Astrocyte of the hippocampus (primary cell): Measurements from ENCODE around the gene GDF11.
A peak's percentile ranks its signal among the peaks of the same experiment; 100 is the strongest.

Experiments used
- DNase-seq: peaks from one replicate; pipeline ENCODE4 v3.0.0; 2011; ENCODE audit warnings: low read depth, low spot score

Gene GDF11

DNA sequence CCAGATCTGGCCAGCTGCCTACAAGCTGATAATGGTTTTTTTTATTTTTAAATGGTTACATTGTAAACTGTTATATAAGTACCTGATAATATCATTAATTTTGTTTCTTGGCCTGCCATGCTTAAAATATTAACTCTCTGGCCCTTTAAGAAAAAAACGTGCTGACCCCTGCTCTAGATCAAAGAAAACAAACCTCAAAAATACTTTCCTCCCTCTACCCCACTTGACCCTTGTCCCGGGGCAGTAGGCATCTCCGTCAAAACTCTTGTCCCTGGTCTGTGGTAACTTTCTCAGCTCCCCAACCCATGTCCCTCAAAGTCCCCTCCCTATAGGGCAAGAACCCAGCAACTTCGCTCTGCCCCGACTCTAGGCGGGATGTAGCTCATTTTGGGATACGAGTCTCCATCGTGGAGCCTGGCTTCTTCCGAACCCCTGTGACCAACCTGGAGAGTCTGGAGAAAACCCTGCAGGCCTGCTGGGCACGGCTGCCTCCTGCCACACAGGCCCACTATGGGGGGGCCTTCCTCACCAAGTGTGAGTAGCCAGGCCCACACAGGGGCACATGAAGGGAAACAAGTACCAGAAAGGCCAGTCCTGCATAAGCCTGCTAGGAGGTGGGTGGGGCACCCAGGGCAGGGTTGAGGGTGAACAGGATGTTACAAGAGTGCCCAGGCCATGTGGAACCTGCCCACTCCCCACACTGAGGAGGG, 19.3 kb upstream of the GDF11 start:
- no peak for DNase-seq

DNA sequence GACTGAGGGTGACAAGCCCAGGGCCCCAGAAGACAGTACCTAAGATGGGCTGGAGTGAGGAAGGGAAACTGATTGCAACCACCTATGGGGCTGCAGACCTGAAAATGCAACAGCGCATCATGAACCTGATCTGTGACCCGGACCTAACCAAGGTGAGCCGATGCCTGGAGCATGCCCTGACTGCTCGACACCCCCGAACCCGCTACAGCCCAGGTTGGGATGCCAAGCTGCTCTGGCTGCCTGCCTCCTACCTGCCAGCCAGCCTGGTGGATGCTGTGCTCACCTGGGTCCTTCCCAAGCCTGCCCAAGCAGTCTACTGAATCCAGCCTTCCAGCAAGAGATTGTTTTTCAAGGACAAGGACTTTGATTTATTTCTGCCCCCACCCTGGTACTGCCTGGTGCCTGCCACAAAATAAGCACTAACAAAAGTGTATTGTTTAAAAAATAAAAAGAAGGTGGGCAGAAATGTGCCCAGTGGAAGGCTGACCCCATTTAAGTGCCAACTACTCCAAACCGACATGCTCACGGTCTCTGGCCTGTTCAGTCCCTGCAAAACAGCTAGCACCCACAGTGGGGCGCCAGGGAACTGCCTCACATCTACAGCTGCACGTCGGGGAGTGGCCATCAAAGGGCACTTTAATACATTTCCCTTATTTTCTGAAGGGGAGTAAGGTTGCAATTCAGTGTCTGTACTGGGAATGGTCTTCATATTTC, 18.5 kb upstream of the GDF11 start:
- peak; percentile 78 for DNase-seq

DNA sequence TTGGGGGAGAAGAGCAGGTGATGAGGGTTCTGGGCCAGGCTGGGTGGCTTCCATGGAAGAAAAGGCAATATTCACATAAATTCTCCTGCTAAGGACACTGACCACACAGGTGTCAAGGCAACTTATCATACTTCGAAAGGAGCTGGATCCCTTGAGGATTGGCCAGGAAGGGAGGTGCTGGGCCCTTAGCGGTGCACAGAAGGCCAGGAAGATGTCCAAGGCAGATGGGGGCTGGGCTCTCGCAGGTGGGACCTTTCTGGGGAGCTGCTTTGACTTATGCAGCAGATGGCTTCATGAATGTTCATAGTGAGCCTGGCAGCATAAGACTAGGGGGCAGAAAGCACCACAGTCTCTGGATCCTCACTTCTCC, 18.0 kb upstream of the GDF11 start:
- no peak for DNase-seq

DNA sequence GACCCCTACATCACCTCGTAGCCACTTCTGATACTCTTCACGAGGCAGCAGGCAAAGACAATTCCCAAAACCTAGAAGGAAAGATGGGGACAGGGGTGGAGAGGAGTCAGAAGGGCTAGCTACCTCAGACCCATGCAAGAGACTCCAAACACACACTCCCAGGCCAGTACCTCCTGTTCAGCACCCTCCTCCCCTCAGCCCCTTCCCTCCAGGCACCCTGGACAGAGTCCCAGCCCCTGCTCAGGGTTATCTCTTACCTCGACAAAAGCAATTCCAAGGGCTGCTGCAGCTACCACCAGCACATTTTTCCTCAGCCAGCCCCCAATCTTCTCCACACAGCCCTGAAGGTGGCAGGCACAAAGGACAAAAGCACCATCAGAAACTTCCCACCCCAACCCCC, 17.4 kb upstream of the GDF11 start:
- no peak for DNase-seq

DNA sequence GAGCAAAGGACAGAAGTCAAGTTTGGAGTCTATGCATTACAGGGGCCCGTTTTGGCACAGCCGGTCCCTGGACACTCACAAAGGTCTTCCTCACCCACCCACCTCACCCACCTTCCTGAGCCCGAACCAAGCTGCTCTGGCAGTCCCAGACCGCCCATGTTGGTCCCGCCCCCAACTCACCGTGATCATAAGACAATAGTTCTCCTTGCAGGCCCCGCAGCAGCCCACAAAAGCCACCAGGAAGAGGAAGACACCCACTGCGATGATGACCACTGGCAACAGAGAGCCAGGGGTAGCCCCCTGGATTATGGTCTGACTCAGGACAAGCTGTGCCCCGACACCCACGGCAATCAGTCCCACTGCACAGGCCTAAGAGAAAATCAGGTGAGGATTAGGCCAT, 16.0 kb upstream of the GDF11 start:
- DNase-seq, result no peak

DNA sequence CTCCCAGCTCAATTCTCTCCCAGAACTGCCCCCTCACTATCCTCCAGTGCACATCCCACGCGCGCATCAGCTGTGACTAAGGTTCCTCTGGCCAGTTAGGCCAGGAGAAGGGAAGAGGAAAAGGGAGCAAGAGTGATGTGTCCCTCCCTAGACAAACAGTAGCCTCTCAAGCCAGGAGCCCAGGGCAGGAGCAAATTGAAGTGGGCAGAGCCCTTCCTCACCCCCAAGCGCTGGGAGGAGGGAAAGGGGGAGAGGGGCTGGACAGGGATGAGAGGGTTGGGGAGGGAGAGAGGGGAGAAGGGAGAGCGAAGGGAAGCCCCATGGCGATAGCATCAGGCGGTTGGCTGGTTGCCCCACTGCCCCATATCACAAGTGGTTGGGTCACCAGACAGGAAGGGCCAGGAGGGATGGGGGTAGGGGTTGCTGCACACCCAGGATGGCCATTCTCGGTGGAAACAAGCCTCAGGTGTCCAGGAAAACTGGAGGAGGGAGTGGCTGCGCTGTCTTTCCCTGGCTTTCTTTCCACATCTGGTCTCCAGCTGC, 15.2 kb upstream of the GDF11 start:
- DNase-seq, result peak; percentile 65

DNA sequence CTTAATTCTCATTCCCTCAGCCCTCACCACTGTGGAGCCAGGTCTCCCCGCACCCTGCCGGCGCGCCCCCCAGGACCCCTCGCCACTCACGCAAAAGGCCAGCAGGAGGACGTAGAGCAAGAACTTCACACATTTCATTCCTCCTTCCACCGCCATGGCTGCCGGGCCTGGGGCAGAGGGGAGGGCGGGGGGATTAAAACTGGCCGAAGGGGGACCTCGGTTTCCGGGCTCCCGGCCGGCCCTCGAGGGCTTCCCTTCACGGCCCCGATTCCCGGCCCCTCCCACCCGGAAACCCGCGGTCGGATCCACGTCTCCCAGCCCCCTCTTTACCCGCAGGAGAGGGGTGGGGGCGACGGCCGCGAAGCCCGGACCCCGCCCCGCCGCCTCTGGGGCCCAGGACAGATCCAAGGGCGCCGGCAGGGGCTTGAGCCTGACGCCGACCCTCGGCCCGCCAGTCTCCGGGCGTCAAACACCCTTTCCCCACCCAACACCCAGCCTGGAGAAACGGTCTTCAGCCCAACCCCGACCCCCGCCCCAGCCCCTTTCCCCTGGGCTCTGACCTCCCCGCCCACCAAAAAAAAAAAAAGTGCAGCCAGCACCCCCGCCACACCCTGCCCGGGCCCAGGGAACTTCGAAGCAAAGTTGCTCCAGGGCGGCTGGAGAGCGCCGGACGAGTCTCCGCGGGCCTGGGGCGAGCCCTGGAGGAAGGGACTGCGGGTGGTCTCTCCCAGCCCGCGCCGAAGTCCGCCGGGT, 14.6 kb upstream of the GDF11 start:
- peak; percentile 87 for DNase-seq

DNA sequence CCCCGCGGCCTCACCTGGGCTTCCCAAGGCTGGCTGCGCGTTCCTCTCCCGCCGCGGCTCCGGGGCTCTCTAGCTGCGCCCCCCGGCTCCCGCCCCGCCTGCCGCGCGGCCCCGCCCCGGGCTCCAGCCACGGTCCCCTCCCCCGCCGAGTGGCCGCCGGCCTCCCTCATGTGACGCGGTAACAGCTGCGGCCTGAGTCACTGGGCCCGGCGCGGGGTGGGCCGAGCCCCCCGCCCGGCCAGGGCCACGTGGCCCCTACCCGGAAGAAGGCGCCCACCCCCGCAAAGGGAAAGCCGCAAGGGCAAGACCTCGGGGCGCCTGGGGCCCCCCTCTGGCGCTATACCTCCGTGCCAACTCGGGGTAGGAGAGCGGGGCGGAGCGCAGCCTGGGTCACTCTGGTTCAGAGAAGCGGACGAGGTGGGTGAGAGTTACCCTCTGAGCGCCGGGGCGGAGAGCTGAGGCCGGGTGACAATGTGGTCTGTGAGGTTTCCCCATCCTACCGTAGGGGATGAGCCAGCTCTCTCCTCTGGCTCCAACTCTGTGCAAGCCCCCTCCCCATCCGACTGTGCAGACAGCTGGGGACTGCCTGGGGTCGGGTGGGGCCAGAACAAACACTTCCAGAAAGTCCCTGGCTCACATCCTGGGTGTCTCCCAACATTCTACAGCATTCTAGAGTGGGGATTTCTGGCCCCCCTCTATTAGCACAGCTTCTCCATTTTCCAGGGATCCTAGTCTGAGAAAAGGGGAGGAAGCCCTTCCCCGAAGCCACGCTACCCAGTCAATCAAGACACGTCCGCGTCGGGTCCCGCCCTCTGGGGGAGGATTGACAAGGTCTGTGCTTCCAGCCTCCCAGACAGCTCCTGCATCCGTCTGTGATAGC, 13.7 kb upstream of the GDF11 start, which contains the start of gene CD63:
Gene CD63 (minus strand): TSS at position 71 of the 880 bp plus-strand sequence. CDS start 668 bp downstream, outside the sequence.
- peak; percentile 95 for DNase-seq

DNA sequence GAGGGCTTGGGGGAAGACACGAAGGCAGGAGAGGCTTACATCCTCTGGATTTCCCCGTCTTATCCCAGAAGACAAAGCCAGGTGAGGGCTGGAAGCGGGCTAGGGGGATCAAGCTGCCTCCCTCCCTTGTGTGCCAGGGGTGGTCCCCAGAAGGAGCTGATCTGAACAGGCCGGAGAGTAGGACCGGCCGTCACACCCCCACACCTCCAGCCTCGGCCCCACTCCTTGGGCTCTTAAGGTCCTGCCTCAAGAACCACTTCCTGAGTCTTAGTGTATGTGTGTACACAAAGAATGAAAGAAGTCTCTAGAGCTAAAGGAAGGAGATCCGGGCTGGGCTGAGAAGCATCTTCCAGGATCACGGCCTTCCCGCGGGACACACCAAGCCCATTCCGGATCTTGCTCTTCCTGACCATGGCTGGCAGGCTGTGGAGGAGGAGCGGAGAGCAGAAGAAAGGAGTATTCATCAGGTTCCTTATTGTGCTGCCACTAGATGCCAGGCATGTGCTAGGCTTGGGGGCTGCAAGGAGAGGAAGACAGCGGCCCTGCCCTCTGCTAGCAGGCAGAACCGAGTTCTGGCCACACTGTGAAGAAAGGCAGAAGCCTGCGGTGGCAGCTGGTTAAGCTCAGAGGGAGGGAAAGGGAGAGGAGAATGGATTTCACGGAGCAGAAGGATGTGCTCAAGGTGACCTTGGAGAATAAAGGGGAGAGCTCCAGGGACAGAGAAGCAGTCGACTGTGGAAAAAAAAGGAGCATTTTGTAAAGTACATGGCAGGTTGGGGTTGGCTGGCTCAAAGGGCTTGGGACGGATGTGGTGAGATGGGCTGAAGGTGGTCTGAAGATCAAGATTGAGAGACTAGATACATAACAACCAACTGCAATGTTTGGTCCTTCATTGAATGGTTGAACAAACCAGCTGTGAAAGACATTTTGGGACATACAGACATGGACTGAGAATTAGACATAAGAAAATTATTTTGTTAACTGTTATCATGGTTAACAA, 12.8 kb upstream of the GDF11 start:
- peak; percentile 75 for DNase-seq

DNA sequence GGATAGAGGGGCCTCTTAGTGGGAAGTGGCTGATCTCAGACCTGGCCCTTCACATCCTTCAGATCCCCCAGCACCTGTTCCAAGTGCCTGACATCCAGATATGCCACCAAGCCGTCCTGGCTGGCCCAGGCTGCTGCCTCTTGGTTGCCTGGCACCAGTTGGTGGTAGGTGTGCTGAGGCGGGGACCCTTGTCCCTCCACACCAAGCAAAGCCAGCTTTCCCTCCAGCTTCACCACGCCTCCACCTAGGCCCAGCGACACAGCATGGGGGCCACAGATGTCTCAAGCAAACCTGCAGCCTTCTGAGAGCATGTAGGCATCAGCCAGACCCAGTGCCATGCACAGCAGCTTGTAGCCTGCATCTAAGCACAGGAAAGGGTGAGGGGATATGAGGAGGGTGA, 10.6 kb upstream of the GDF11 start:
- no peak for DNase-seq

DNA sequence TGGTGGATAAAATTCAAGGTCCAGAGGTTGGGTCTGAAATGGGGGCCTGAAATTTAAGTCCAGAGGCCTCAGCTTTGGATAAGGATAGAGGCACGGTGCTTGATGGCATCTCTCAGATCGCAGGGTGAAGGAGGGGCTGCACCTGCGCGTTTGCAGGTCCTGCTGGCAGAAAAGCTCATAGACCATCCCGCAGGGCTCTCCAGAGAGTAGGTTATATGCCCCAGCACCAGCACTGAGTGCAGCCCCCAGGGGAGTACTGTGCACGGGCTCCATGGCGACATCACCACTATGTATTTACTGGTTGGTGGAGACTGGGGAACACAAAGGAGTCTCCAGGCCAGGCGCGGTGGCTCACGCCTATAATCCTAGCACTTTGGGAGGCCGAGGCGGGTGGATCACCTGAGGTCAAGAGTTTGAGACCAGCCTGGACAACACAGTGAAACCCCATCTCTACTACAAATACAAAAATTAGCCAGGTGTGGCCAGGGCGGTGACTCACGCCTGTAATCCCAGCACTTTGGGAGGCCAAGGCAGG, 9.8 kb upstream of the GDF11 start:
- no peak for DNase-seq

DNA sequence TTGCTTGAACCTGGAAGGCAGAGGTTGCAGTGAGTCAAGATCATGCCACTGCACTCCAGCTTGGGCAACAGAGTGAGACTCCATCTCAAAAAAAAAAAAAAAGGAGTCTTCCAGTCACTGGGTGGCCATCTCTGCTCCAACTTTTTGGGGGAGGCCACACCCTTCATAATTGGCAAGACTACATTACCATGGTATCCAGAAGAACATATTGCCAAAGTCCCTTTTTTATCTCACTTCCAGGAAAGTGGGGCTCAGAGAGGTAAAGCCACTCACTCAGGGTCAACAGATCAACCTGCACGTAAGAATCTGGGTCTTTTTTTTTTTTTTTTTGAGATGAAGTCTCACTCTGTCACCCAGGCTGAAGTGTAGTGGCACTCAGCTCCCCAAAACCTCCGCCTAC, 9.1 kb upstream of the GDF11 start:
- no peak for DNase-seq

DNA sequence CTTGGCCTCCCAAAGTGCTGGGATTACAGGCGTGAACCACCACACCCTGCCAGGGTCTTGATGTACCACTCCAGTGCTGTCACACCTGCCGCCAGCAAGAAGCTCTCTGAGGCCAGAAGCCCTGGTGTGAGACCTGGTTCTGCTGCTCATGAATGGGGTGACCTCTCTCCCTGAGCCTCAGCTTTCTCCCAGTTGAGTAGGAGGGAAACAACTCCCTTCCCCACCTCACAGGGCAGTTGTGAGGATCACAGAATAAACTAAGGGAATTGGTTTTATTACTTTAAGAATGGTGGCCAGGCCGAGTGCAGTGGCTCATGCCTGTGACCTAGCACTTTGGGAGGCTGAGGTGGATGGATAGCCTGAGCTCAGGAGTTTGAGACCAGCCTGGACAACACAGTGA, 8.3 kb upstream of the GDF11 start:
- DNase-seq, result no peak

DNA sequence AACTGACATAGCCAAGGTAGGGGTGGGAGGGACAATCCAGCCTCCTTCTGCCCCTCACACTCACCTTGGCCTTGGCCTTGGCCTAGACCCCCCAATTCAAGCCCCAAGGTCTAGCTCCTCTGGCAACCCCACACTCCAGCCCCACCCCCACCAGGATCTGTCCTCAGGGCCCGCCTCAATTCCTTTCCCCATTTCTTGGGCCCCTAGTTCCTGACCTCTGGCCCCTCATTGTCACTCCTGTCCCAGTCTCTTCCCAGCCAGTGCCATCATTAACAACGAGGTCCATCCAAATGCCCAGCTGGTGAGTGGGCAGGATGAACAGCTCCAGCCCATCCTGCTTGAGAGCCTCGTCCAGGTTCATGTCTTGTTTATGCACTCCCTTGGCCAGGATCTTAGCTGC, 6.8 kb upstream of the GDF11 start:
- no peak for DNase-seq

DNA sequence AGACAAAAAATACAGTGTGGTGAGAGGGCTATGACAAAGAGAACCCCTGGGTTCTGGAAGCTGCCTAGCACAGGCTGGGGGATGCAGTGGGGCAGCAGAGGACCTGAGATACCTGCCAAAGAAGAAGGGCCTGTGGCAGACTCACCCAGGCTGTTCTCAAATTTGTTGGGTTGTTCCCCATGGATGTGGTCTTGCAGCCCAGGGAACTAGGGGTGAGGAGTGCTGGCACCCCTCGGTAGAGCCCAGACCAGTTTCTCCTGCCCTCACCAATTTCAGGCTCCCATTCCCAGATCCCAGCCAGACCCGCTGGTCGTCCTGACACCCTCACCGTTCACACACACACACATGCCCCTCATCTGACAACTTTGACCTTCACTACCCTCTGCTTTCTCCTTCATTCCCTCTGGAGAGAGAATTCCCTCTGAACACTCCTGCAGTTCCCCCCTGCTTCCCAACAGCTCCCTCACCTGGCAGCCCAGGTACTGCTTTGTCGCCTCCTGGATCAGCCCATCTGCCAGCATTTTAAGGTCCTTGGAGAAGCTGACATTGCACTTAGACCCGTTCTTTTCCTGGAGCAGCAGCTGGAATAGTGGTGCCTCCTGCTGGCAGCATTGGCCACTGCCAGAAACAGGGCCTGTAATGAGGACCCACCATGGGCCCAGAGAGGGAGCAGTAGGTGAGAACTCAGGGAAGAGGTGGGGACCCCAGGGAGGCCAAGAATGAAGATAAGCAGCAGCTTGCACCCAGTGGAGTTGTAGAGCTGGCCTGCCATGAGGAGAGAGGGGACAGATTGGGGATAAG, 5.9 kb upstream of the GDF11 start:
- DNase-seq, result peak; percentile 84

DNA sequence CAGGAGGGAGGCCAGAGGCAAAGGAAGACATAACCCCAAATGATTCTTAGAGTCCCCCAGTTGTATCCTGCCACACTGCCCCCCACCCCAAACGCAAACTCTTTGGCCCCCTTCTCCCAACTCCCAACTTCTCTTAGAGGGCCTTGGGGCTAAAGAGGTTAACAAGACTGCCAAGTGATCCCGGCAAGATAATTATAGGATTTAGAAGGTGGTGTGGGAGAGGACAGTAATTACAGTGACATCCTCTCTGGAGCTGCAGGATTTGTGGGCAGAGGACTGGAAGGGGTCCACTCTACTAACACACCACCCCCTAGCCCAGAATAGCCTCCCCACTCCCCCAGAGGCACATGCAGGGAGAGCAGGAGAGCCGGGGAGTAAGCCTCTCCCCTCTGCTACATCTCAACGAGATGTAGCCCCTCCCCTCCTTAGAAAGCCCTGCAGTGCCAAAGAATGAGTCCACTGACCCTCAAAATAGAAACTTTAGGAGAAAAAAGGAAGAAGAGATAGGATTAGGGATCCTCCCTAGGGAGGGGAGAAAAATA, 5.3 kb upstream of the GDF11 start:
- DNase-seq, result peak; percentile 29

DNA sequence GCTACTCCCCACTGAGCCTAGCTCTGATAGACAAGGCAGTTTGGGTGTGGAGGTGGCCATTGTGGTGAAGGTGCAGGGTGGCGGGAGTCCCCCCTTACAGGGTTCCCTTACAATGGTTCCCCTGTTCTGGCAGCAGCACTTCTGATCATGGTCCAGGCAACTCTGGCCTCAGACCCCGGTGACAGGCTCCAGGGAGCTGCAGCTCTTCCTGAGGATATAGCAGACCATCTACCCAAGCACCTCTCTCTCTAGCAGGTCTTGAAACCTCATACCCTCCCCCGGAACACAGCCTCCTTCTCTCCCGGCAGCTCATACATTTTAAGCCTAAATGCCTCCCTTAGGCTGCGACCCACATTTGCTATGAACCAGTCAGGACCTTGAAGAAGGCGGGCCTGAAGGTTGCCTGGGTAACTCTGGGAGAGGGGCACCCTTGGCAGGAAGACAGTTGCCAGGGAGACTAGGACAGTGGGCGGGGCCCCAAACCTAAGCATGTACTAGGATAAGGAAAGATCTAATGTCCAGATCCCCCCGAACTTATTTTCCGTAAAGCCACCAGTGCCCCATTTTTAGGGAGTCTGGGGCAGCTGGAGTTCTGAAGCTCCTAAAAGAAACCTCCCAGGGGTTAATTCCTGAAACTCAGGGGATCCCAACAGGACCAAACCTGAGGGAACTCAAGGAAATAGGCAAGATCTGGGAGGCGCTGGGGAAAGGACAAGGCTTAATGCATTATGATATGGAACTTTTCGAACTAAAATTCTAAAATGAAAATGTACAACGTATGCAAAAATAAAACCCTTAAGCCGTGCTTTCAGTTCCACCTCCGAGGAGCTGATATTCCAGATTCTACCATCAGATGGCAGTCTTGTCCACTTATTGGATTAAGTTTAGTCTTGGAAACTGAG, 4.5 kb upstream of the GDF11 start:
- DNase-seq, result peak; percentile 93

DNA sequence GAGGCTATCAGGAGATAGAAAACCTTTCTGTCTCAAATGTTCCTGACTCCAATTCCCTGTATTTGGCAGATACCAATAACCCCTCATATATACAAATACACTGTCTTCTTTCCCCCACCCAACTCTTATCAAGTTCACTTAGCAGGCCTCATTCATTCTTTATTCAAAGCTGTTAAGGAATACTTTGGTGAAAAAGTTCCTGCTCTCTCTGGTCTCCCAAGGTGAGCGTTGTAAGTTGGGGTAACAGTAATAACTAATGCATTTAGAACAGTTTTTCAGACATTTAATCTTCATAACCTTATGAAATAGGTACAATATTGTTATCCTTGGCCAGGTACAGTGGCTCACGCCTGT, 3.9 kb upstream of the GDF11 start:
- no peak for DNase-seq
